SH-SY5Y (cell line): ENCODE data around the gene CTNNA3.

ENCODE experiments used
- GATA2 ChIP-seq: IDR thresholded peaks from 2 replicates; pipeline ENCODE4 v1.6.1; 2011; ENCODE audit warnings: mild to moderate bottlenecking, low read depth, low read length
- GATA3 ChIP-seq: IDR thresholded peaks from 2 replicates; pipeline ENCODE4 v1.6.1; 2011; ENCODE audit warnings: low read depth, mild to moderate bottlenecking, low read length, moderate library complexity

DNA sequence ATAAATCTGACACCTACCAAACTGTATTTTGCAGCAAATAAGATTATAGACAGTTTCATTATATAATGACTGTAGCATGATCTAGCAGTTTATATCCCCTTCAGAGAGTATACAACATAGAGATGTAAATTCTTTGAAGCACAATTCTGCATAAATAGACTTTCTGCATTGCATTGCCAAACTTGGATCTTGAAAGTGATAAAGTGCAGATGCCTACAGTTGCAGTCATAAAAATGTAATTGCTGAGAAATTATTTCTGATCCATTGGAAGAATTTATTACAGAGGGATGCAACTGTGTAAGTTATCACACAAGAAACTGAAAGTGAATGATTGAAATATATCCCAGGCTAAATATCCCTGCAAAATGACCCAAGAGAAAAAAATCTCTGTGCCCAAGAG, 65.1 kb downstream of the CTNNA3 start:
- TF ChIP-seq GATA2 (no peak), GATA3 (no peak)
